Kidney capillary endothelial cell (primary cell): ENCODE results near the gene BDKRB2.
"Not testable (repeated sequence)": the region's sequence is repeated elsewhere in the genome, so short reads cannot be mapped to it uniquely, and the experiment has no call there.

Experiments
- DNase-seq: peaks from one replicate; pipeline ENCODE4 v3.0.0-alpha.2; 2018; ENCODE audit warnings: low spot score

BDKRB2 gene

GRCh38 chr14:96225213-96225612 is 20.6 kb downstream of the BDKRB2 start:
- no peak for DNase-seq

GRCh38 chr14:96225745-96226151 is 21.1 kb downstream of the BDKRB2 start:
- DNase-seq: no peak

- no peak for DNase-seq
Measured at GRCh38 chr14:96227428-96227827, 22.8 kb downstream of the BDKRB2 start.

DNA sequence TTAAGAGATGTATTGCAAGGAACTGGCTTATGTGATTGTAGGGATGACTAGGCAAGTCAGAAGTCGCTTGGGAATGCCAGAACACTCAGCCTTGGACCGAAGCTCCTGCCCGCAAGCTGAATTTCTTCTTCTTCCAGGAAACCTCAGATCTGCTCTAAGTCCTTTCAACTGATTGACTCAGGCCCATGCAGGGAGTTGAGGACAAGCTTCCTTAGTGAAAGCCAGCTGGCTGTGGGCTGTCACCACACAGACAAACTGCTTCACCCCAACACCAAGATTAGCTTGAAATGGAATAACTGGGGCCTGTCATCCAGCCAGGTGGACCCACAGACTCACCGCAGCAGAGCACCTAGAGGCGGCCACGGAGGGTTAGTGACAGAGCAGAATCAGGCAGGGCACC is 24.7 kb downstream of the BDKRB2 start:
- no peak for DNase-seq

GRCh38 chr14:96231056-96231455 is 26.4 kb downstream of the BDKRB2 start:
- DNase-seq: no peak

GRCh38 chr14:96231526-96232130 is 27.0 kb downstream of the BDKRB2 start:
- DNase-seq: no peak

DNA sequence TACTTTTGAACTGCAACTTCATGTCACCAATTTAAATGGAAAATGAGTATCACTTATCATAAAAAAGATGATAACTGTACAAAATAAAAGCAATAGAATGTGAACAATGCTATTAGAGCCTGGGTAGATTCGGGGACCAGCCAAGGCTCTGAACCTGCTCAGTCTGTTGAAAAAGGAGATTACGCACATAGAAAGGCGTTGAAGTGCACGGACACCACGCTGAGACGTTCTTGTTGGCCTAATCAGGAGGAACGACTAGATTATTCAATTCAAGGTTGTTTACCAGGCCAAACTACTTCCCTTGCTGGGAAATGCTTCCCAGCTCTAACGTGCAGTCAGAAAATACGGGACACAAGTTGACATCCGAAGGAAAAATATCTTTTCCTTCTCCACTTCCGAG is 27.9 kb downstream of the BDKRB2 start:
- DNase-seq: no peak

DNA sequence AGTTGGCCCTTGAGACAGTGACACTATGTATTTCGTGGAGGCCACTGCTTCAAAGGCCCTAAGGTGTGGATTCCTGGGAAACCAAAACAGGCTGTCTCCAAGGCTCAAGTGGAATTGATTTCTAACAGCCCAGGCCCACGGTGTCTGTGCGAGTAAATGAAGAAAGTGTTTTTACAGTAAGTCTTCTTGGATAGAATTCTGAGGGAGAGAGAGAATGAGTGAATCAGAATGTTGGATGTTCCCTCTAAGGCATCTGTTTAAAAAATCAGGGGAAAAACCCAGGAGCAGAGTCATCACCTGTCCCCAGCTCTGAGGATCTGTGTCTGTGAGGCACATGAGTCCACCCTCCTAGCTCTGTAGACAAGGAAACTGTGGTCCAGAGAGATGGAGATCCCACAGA is 29.0 kb downstream of the BDKRB2 start:
- DNase-seq: no peak

DNA sequence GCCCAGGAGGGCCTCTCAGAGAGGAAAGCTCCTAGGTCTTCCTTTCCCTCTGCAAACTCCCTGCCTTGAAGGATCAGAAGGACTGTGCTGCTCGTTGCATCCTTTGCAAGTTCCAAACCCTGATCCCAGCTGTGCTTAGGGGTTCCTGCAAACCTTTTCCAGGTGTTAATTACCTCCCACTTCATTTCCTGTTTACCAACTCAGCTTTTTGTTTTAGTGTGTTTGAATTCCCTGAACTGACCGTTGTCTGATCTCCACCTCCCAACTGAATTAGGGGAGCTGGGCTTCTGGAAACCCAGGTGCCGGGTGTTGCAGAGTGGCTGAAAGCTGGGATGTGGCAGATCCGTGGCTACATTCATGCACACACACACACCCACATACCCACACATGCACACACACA is 30.8 kb downstream of the BDKRB2 start:
- no peak for DNase-seq

DNA sequence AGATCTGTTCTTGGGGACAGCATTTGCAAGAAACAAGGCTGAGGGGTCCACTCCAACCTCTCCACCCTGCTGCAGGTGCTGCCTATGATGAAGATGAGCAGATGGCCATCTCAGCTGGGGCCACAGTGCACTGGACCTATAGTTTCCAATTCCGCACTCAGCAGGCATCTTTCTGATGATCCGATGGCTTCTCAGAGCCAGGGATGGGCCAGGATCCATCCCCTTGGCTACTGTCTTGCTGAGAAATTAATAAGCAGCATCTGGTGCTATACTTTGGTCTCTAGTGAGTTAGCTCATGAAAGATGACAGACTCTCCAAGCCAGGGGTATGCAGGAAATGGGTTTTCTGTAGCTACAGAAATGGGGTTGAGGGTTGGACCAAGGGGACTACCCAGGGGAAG is 33.0 kb downstream of the BDKRB2 start:
- no peak for DNase-seq

DNA sequence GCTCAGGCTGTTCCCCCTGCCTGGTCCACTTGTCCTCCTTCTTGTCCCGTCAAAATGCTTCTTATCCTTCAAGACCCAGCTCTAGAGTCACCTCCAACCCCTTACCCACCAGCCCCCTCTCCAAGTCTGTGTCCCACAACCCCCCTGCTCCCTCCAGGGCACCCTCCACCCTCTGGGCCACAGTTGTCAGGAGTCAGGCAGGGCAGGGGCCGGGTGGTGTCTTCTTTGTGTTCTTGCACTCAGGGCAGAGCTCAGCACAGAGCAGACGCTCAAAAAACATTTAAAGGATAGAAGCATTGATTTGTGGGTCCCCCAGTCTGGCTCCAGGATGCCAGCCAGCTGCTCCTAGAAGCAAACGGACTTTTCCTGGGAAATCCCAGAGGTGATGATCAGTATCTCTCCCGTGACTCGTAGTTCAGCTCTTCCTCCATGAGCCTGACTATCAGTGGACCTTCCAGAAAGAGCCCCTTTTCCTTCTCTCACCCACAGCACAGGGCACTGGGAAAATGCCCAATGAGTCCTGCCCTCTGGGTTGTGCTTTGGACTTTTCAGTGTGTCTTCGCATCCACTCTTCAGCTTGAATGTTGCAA is 34.1 kb downstream of the BDKRB2 start:
- DNase-seq: no peak

- no peak for DNase-seq
Measured at GRCh38 chr14:96239711-96240141, 35.1 kb downstream of the BDKRB2 start.

GRCh38 chr14:96240641-96241040 is 36.0 kb downstream of the BDKRB2 start:
- DNase-seq: no peak

DNA sequence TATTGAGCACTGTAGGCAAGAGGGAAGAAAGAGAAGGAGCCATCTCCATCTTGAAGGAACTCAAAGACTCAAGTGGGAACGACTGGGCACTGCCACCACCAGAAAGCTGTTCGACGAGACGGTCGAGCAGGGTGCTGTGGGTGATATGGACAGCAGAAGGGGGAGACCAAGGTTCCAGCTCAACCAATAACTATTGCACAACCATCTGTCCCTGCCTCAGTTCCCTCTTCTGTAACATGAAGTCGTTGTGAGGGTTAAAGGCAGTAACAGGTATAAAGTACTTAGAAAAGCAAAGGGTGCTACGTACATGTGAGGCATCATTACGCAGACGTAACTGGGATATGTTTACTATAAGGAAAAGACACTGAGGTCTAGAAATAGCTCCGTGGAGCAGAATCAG is 37.5 kb downstream of the BDKRB2 start:
- DNase-seq: no peak

DNA sequence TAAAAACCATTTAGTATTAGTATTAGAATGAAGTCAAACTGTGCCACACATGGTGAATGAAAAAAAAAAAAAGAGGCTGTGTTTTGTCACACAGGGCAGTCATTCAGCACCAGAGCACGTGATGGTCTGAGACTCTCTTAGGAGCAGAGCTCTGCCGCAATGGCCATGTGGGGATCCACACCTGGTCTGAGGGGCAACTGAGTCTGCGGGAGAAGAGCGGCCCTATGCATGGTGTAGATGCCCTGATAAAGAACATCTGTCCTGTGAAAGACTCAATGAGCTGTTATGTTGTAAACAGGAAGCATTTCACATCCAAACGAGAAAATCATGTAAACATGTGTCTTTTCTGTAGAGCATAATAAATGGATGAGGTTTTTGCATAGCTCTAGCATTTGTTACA is 39.1 kb downstream of the BDKRB2 start:
- DNase-seq: no peak

DNA sequence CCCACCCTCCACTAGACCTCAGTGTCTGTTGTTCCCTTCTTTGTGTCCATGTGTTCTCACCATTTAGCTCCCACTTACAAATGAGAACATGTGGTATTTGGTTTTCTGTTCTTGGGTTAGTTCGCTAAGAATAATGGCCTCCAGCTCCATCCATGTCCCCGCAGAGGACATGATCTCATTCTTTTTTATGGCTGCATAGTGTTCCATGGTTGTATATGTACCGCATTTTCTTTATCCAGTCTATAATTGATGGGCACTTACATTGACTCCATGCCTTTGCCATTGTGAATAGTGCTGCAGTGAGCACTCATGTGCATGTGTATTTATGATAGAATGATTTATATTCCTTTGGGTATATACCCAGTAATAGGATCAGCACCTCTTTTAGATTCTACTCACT is 40.4 kb downstream of the BDKRB2 start:
- DNase-seq: not testable (repeated sequence)

DNA sequence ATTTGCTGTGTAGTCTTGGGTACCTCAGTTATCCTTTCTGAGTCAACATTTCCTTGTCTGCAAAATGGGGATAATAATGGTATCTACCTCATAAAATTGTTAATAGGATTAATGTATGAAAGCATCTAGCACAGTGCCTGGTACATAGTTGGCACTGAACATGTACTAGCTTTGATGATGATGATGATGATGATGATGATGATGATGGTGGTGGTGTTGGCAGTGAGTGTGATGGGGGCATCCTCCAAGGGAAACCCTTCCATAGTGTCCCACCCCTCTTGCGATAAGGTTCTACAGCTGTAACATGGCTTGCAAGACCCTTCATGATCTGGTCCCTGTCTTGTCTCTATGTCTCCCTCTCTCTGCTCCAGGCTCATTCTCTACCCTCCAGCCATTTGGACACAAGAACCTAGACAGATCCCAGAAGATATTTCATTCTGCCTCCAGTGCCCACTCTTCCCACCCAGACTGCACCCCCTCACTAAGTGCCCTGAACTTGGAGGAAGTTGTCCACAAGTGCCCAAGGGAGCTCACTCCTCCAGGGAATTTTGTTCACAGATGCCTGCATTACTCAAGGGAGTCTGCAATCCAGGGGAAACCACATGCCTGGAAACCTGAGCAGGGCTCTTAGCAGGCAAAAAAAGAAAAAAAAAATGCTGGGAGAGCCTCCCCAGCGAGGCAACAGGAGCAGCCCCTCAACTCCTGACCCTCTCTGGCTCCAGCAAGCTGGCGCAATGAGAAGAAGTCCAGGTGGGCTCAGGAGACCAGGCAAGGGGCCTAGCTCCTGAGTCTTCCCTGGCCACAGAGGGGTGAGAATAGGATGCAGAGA is 41.3 kb downstream of the BDKRB2 start:
- no peak for DNase-seq

DNA sequence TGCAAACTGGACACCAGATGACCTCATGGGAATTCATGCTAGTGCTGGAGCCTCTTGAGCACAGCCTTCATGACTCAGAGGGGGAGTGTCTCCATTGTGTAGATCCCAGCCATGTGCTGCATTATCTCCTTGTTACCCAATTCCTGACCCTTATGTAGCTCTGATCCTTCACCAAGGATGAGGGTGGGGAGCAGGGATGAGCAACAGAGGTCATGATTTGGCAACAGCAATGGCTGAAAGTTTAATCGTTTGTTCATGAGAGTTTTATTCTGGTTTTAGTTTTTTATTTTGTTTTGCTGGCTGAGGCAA is 41.9 kb downstream of the BDKRB2 start:
- peak; percentile 80 for DNase-seq

DNA sequence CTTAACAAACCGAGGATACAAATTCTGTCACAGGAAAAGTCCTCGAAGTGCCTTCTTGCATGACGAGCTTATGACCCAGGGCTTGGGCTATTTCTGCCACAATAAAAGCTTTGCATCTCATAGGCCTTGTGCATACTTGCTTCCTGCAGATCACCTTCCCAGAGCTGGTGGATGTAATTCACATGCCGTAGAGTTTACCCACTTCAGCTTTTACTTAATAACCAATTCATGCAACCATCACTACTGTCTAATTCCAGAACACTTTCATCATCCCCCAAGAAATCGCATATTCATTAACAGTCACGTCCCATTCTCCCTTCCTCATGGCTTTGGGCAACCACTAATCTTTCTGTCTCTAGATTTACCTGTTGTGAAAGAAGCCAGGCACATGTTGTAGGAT is 42.4 kb downstream of the BDKRB2 start:
- no peak for DNase-seq

GRCh38 chr14:96249029-96249428 is 44.4 kb downstream of the BDKRB2 start:
- no peak for DNase-seq

GRCh38 chr14:96250485-96250884 is 45.8 kb downstream of the BDKRB2 start:
- DNase-seq: no peak

- DNase-seq: no peak
Measured at GRCh38 chr14:96251656-96252155, 47.1 kb downstream of the BDKRB2 start.

DNA sequence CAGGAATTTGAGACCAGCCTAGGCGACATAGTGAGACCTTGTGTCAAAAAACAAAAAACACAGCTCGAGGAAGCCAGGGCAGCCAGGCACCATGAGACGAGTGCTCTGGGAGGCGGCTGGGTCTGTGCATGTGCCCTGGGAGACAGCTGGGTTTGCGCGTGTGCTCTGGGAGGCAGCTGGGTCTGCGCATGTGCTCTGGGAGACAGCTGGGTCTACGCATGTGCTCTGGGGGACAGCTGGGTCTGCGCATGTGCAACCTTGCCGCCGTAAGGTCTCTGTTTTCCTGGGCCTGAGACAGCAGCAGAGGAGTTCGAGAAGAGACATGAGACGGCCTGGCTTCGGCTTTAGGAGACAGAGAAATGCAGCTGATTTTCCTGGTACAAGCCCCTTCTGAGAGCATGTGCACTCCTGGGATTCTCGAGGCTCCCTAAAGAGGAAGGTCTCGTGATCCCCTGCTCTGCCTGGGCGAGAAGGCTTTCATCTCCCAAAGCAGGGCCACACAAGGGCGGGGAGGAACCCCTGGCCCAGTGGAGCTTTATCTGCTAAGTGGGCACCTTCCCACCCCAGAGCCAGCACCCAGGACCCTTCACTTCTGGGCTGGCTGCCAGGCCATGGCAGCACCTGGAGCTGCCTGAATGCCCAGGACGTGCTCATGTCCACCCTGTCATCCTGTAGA is 47.8 kb downstream of the BDKRB2 start:
- no peak for DNase-seq
